ENCODE results near the gene DLX2.

The DLX2 gene

GRCh38 chr2:172053486-172053885, 49.2 kb downstream of the DLX2 start:
- DNase-seq (ENCODE audit: low read depth, low spot score): no peak

GRCh38 chr2:172052000-172052983, 50.4 kb downstream of the DLX2 start:
- DNase-seq (ENCODE audit: low read depth, low spot score): peak; percentile 14

- DNase-seq (ENCODE audit: low read depth, low spot score): no peak
Observed at GRCh38 chr2:172050479-172051125, 52.1 kb downstream of the DLX2 start.

- DNase-seq (ENCODE audit: low read depth, low spot score): no peak
Observed at GRCh38 chr2:172049567-172050120, 53.1 kb downstream of the DLX2 start.

Data from astrocyte of the hippocampus (primary cell).